ENCODE data around the gene KIDINS220. TPM values are rescaled to one million over a fixed set of nuclear protein-coding genes. Genes with fewer than 3 reads are reported as not detected.
"Not testable (repeated sequence)": the region's sequence is repeated elsewhere in the genome, so short reads cannot be mapped to it uniquely, and the experiment has no call there.

KIDINS220 gene
- total RNA-seq, 2 donors from 2014 or later = 37.1 to 51.0 TPM

GRCh38 chr2:8737571-8738175 is 99.7 kb downstream of the KIDINS220 start:
- H3K27ac ChIP-seq = no peak overlapping the region
- H3K9me3 ChIP-seq = no peaks in the 10 kb centered on the region
- TF ChIP-seq, protein P1, sequence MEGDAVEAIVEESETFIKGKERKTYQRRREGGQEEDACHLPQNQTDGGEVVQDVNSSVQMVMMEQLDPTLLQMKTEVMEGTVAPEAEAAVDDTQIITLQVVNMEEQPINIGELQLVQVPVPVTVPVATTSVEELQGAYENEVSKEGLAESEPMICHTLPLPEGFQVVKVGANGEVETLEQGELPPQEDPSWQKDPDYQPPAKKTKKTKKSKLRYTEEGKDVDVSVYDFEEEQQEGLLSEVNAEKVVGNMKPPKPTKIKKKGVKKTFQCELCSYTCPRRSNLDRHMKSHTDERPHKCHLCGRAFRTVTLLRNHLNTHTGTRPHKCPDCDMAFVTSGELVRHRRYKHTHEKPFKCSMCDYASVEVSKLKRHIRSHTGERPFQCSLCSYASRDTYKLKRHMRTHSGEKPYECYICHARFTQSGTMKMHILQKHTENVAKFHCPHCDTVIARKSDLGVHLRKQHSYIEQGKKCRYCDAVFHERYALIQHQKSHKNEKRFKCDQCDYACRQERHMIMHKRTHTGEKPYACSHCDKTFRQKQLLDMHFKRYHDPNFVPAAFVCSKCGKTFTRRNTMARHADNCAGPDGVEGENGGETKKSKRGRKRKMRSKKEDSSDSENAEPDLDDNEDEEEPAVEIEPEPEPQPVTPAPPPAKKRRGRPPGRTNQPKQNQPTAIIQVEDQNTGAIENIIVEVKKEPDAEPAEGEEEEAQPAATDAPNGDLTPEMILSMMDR (IDR thresholded peaks at IDR 0.05) = no peak
- H3K4me1 ChIP-seq = no peaks in the 10 kb centered on the region
- no peak overlapping the region for H3K9ac ChIP-seq (ENCODE audit: low read depth in 2 of 2, low read length in 2 of 2)
- intact Hi-C loops (cut with DNase I) = no loop called here
- H3K36me3 ChIP-seq = peaks cover 7% of the 10 kb centered on the region
- DNase-seq = no peak
- no peak overlapping the region for H3K4me3 ChIP-seq
- no peaks in the 10 kb centered on the region for H3K27me3 ChIP-seq

DNA sequence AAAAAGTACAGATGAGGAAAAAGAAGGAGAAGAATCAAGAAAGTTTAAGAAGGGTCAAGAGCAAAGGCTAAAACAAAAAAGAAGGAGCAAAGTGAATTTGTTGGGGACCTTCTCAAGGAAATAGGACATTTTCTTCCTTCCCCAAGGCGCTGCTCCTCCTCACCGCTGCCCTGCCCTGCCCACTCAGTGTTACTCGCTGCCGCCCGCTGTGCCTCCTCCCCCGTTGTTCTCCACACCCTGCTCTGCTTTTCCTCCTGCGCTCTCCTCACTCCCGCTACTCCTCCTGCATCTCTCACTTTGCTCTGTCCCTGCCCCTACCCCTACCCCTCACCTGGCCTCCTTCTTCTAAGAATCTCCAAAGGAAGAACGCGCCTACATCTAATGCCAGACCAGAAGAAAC is 104.8 kb downstream of the KIDINS220 start:
- intact Hi-C loops (cut with DNase I) = no loop called here
- no peaks in the 10 kb centered on the region for H3K9me3 ChIP-seq
- H3K4me3 ChIP-seq = no peak overlapping the region
- H3K27ac ChIP-seq = no peak overlapping the region
- DNase-seq = no peak
- H3K9ac ChIP-seq (ENCODE audit: low read depth in 2 of 2, low read length in 2 of 2) = no peak overlapping the region
- H3K36me3 ChIP-seq = peaks cover 12% of the 10 kb centered on the region
- no peaks in the 10 kb centered on the region for H3K4me1 ChIP-seq
- no peaks in the 10 kb centered on the region for H3K27me3 ChIP-seq
- TF ChIP-seq, protein P1 (IDR thresholded peaks at IDR 0.05) = no peak

- DNase-seq = no peak
- H3K4me1 ChIP-seq = no peaks in the 10 kb centered on the region
- no peaks in the 10 kb centered on the region for H3K9me3 ChIP-seq
- no peak overlapping the region for H3K4me3 ChIP-seq
- TF ChIP-seq, protein P1 (IDR thresholded peaks at IDR 0.05) = no peak
- H3K9ac ChIP-seq (ENCODE audit: low read depth in 2 of 2, low read length in 2 of 2) = no peak overlapping the region
- peaks cover 12% of the 10 kb centered on the region for H3K36me3 ChIP-seq
- intact Hi-C loops (cut with DNase I) = no loop called here
- no peak overlapping the region for H3K27ac ChIP-seq
- H3K27me3 ChIP-seq = no peaks in the 10 kb centered on the region
These were observed 107.5 kb downstream of the KIDINS220 start for GRCh38 chr2:8729939-8730338.

- intact Hi-C loops (cut with DNase I); H3K9me3 ChIP-seq; H3K9ac ChIP-seq (ENCODE audit: low read depth in 2 of 2, low read length in 2 of 2); H3K4me3 ChIP-seq; H3K27me3 ChIP-seq; H3K4me1 ChIP-seq; H3K27ac ChIP-seq; DNase-seq: not testable (repeated sequence)
- peaks cover 12% of the 10 kb centered on the region for H3K36me3 ChIP-seq
These were observed 108.3 kb downstream of the KIDINS220 start for GRCh38 chr2:8729101-8729500.

DNA sequence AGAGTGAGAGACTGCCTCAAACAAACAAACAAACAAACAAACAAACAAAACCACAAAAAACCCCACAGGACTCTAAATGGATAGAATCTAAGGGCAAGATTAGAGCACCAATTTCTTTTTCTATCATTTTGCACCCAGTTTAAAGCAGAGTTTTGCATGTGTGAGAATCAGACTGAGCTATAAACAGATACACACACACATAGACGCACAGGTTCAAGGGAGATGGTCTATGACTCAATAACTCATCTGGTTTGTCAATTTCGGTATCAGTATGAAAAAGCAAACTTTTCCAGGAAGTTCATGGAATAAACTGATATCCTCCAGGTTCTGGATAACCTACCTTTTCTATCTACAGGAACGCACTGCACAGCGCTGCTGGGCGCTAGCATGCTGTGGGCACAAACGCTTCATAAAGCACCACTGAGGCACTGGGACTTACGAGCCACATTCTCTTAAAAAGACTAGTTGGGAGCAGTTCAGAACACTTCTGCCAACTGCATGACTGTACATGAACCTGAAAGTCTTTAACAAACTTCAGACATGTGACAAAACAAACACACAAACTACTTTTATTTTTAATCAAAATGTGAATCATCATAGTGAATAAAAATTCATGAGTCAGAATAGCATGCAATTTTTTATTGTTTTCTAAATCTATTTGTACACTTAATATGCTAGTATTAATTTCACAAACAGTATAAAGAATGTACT is 109.0 kb downstream of the KIDINS220 start:
- no peaks in the 10 kb centered on the region for H3K27me3 ChIP-seq
- no peaks in the 10 kb centered on the region for H3K9me3 ChIP-seq
- TF ChIP-seq, protein P1 (IDR thresholded peaks at IDR 0.05) = no peak
- H3K27ac ChIP-seq = no peak overlapping the region
- H3K4me3 ChIP-seq = no peak overlapping the region
- intact Hi-C loops (cut with DNase I) = no loop called here
- DNase-seq = no peak
- H3K36me3 ChIP-seq = peaks cover 12% of the 10 kb centered on the region
- H3K4me1 ChIP-seq = no peaks in the 10 kb centered on the region
- no peak overlapping the region for H3K9ac ChIP-seq (ENCODE audit: low read depth in 2 of 2, low read length in 2 of 2)

GRCh38 chr2:8725838-8726237 is 111.6 kb downstream of the KIDINS220 start:
- TF ChIP-seq, protein P1 (IDR thresholded peaks at IDR 0.05) = no peak
- H3K4me1 ChIP-seq = no peaks in the 10 kb centered on the region
- peaks cover 5% of the 10 kb centered on the region for H3K36me3 ChIP-seq
- no peaks in the 10 kb centered on the region for H3K9me3 ChIP-seq
- no peak overlapping the region for H3K9ac ChIP-seq (ENCODE audit: low read depth in 2 of 2, low read length in 2 of 2)
- no peak overlapping the region for H3K27ac ChIP-seq
- no peak overlapping the region for H3K4me3 ChIP-seq
- DNase-seq = no peak
- intact Hi-C loops (cut with DNase I) = no loop called here
- no peaks in the 10 kb centered on the region for H3K27me3 ChIP-seq
